GM21825 (cell line): ENCODE data around the gene PPM1M.

Experiments used
- ATAC-seq: cut with Tn5 transposase; IDR thresholded peaks from one replicate; pipeline ENCODE4 v1.9.1; 2021; ENCODE audit warnings: mild to moderate bottlenecking, moderate library complexity; ENCODE audit not compliant: unreplicated experiment

PPM1M gene

DNA sequence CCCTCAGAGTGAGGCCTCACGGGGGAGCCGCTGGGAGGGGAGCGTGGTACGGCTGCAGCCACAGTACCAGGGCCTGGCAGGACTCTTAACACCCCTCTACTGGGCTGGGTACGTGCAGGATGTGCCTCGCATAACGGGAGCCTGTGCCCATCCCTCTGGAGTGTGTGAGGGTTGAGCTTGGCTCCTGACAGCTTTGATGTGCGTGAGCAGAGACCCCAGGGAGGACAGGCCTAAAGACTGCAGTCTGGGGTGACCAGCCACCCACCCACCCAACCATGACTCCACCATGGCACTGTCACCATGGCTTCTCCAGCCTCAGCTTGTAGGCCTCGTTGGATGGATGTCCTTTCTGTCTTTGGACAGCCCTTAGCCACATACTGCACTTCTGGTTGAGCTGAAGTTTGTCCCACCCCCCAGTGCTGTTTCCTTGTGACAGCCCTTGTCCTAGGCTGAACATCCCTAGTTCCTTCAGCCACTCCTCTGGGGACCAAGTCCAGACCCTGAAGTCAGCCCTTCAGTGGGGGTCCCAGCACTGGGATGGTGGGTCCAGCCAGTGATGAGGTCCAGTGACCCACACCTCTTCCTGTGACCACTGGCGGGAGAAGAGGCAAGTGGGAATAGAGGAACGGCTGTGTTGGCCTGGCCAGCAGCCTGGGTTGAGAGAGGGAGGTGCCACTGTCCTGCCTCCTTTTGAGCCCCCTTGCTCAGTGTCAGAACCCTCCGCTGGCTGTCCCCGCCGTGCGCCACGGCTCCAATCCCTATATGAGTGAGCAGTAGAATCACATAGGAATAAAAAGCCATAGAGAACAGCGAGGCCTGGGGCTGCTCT, 48.1 kb downstream of the PPM1M start:
- ATAC-seq = no peak

DNA sequence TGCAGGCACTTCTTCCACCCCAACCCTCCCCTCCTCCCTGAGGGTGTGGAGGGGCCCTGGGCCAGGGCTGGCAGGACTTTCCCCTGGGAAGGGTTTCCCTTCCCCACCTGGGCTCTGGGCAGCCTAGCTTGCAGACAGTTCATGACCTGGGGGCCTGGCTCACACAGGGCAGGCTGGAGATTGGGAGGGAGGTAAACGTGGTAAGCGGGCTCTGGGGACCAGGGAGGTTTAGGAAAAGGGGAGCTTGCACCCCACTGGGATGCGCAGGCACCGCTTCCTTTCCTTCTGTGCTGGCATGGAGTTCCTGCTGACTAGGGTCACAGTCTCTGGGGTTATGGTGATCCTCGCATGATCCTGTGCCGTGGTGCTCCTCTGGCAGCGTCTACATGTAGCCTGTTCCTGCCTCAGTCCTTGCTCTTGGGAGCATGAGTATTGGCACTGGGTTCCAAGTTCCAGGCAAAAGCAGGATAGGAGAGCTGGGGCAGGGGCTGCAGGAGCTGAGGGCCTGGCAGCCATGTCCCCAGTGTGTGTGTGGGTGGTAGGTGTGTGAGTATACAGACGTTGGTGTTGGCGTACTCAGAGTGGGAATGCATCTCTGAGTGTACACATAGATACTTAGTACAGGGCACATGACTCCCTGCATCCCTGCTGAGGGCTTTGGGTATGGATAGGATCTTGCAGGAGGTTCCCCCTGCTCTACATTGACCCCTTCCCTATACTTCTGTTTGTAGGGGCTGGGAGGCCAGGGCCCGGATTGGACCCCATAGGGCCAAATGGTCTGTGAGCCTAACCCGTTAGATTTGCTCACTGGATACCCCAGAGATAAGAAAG, 49.0 kb downstream of the PPM1M start:
- ATAC-seq = no peak

DNA sequence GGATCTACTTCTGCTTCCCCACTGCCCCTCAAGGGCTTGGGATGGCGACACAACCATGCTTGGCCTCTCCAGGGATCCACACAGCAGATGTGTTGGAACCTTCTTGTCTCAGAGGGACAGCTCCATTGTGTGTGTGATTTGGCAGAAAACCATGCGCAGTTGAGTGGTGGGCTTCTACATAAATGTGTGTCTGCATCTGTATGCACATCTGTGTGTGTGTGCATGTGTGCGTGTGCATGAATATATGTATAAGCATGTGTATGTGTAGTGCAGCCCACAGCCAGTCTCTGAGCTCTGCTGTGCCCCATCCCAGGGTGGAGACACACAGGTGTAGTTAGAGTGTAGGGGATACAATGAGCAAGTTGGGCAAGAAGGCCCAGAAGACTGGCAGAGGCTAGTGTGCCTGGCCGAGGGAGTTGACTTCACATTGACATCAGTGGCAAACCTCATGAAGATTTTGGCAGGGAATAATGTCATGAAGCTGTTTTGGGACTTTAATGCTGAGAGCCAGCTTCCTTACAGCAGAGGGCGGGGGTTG, 50.2 kb downstream of the PPM1M start:
- no peak for ATAC-seq

DNA sequence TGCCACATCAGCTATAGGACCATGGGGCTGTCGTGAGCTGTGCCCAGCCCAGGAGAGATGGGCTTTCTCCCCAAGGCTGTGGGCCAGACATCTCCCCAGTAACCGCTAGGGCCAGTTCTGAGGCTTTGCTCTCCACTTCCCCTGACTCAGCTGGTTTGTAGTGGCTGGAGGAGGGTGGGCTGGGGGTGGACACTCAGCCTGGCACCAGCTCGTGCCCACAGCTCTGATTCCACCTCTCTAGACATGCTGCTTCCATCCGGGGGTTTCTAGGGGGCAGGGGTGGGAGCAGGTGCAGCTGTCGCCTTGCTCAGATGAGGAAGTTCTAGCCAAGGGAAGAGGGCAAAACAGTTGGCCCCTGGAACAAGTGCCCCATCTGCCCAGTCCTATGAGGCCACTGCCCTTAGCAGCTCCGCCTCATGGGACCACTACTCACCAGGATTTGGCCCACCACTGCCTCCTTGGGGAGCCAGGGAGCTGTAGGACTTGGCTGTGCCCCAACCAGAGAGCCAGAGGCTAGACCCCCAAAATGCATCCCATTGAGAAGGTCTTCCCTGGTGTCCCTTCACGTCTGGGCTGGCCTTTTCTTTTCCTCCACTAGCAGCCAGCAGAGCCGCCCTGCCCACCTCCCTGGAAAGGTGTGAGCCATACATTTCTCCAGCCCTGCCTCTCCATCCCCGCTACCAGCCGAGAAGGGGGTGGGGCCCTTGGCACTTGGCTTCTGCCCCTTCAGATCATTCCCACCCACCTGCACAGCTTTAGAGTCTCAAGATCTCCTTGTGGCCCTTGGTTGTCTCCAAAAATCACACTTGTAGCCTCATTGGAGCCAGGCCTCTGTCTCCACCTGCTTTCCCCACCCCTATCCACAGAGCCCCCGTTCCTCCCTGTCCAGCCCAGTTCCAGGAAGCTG, 51.9 kb downstream of the PPM1M start:
- no peak for ATAC-seq

DNA sequence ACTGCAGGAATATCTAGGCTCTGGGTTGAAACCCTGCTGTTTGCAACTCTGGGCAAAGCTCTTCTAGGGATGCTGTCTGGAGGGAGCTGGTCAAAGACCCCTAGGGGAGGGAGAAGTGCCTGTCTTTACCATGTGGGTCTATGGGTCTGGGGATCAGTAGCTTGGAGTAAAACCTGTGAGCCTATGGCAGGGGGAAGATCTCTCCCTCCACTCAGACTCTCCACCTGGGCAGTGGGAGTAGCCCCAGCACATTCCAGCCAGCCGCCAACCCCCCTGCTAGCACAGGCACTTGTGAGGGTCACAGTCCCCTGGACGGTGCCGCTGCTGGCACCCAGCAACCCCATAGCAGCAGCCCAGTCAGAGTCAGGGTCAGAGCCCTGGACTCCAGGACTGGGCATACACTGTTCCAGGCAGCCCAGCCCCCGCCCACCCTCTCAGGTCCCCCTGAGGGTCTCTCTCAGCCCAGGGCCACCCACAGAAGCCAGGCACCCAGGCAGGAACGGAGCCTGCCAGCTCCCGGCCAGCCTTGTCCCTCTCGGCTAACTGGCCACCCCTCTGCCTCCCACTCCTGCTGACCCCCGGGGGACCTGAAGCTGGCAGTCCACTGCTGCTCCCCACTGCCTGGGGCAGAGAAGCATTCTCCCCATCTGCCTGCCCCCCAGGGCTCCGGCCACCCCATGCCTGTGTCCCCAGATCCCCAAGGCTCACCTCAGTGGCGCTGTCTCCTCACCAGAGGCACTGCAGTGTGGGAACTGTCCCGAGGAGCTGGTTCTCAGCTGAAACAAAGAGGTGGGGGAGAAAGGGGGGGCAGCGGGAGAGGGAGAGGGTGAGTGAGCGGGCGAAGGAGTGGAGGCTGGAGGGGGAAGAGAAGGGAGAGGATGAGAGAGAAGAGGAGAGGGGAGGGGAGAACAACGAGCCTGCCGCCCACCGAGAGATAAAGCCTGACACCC, 52.9 kb downstream of the PPM1M start:
- ATAC-seq = no peak

DNA sequence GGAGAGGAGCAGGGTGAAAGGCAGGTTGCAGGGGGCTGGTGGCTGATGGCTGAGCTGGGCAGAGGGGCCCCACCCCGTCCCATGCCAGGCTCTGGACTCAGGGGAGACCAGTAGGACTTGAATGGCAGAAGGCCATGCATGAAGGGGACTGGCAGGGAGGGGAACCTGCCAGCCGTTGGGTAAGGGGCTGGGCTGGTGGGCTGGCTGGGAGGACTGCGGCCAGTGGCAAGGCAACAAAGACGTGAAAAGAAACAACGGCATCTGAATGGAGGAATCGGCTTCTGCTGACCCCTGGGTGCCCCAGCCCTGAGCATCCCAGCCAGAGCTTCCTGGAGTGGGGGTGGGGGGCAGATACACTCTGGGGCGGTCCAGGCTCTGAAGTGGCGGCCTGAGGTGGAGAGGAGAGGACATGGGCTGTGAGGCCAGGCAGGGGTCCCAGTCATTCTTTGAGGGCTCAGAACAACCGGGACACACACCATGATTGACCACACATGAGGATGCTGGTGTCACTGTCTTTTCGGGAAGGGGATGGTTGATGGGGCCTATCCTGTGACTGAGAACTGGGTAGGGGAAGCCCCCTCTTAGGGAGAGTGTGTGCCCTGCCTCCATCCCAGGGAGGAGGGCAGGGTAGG, 53.8 kb downstream of the PPM1M start:
- no peak for ATAC-seq
